MM.1S (cell line): Measurements from ENCODE around the gene TUBGCP4.
"Not testable (repeated sequence)": the region's sequence is repeated elsewhere in the genome, so short reads cannot be mapped to it uniquely, and the experiment has no call there.

Experiments used
- DNase-seq: peaks from one replicate; pipeline ENCODE4 v3.0.0-alpha.2; 2015
- H2AFZ ChIP-seq: fragments of 300-600 bp; sonication (generic); 2 replicates; pipeline ENCODE4 v1.6.0; 2016; ENCODE audit warnings: antibody characterized with exemption, low read length
- H3F3A ChIP-seq: fragments of 300-600 bp; sonication (generic); 2 replicates; pipeline ENCODE4 v1.6.1; 2016; ENCODE audit warnings: mild to moderate bottlenecking, antibody characterized with exemption, low read length, moderate library complexity, mixed read lengths; ENCODE audit not compliant: insufficient read depth
- H3K27ac ChIP-seq: fragments of 300-600 bp; sonication (generic); 2 replicates; pipeline ENCODE4 v1.5.1; 2016; ENCODE audit warnings: mild to moderate bottlenecking, low read length
- H3K27me3 ChIP-seq: fragments of 300-600 bp; sonication (generic); replicated peaks from 2 replicates; pipeline ENCODE4 v1.6.0; 2016; ENCODE audit warnings: low read length; ENCODE audit not compliant: insufficient read depth
- H3K36me3 ChIP-seq: fragments of 300-600 bp; sonication (generic); replicated peaks from 2 replicates; pipeline ENCODE4 v1.6.1; 2016; ENCODE audit warnings: mild to moderate bottlenecking, low read length, mixed read lengths; ENCODE audit not compliant: insufficient read depth
- H3K4me1 ChIP-seq: fragments of 300-600 bp; sonication (generic); 2 replicates; pipeline ENCODE4 v1.6.1; 2016; ENCODE audit warnings: low read length, mixed read lengths
- H3K4me2 ChIP-seq: fragments of 300-600 bp; sonication (generic); 2 replicates; pipeline ENCODE4 v1.6.0; 2016; ENCODE audit warnings: low read depth, low read length
- H3K4me3 ChIP-seq: fragments of 300-600 bp; sonication (generic); 2 replicates; pipeline ENCODE4 v1.5.1; 2016; ENCODE audit warnings: low read length, mixed read lengths
- H3K79me2 ChIP-seq: fragments of 300-600 bp; sonication (generic); 2 replicates; pipeline ENCODE4 v1.6.1; 2016; ENCODE audit warnings: mixed run types, low read length, mixed read lengths
- H3K9ac ChIP-seq: fragments of 300-600 bp; sonication (generic); 2 replicates; pipeline ENCODE4 v1.6.1; 2016; ENCODE audit warnings: low read length, mixed read lengths
- H3K9me2 ChIP-seq: fragments of 300-600 bp; sonication (generic); replicated peaks from 2 replicates; pipeline ENCODE4 v1.6.1; 2016; ENCODE audit warnings: mild to moderate bottlenecking, low read length, mixed read lengths; ENCODE audit not compliant: insufficient read depth
- H3K9me3 ChIP-seq: fragments of 300-600 bp; sonication (generic); replicated peaks from 2 replicates; pipeline ENCODE4 v1.6.1; 2016; ENCODE audit warnings: mild to moderate bottlenecking, low read length, mixed read lengths; ENCODE audit not compliant: insufficient read depth
- H4K20me1 ChIP-seq: fragments of 300-600 bp; sonication (generic); 2 replicates; pipeline ENCODE4 v1.6.1; 2016; ENCODE audit warnings: mild to moderate bottlenecking, low read length, moderate library complexity, mixed read lengths; ENCODE audit not compliant: insufficient read depth
- CTCF ChIP-seq: fragments of 300-600 bp; sonication (generic); IDR thresholded peaks from 2 replicates; pipeline ENCODE4 v1.5.1; 2016; ENCODE audit warnings: antibody characterized with exemption, low read length, mixed read lengths
- EZH2 ChIP-seq: fragments of 300-600 bp; sonication (generic); optimal IDR thresholded peaks from 2 replicates; pipeline ENCODE3; 2017; ENCODE audit warnings: low read depth, mild to moderate bottlenecking, antibody characterized with exemption, low read length, mixed read lengths
- EZH2phosphoT487 ChIP-seq: fragments of 300-600 bp; sonication (generic); IDR thresholded peaks from 2 replicates; pipeline ENCODE4 v1.6.1; 2018; ENCODE audit warnings: antibody characterized with exemption, low read length

TUBGCP4 gene

GRCh38 chr15:43390723-43391122 is 19.8 kb downstream of the TUBGCP4 start:
- Histone ChIP-seq H3K27ac (no peak overlapping the region), H3K4me1 (no peaks in the 10 kb centered on the region), H3F3A (no peaks in the 10 kb centered on the region), H3K9me2 (no peaks in the 10 kb centered on the region), H3K27me3 (no peaks in the 10 kb centered on the region), H3K9me3 (no peaks in the 10 kb centered on the region), H2AFZ (no peak overlapping the region), H3K9ac (no peak overlapping the region), H3K79me2 (no peaks in the 10 kb centered on the region), H4K20me1 (no peaks in the 10 kb centered on the region), H3K36me3 (0 out of 2 replicates have a peak, but pooled peaks cover 2% of the 10 kb centered on the region), H3K4me2 (no peak overlapping the region), H3K4me3 (no peak overlapping the region)
- DNase-seq, result no peak
- TF ChIP-seq EZH2 (no peak), CTCF (no peak), EZH2phosphoT487 (no peak)

- not testable (repeated sequence) for H3K4me3 ChIP-seq, H3K9me2 ChIP-seq, DNase-seq, H3K9ac ChIP-seq, H3F3A ChIP-seq, H3K27ac ChIP-seq, H4K20me1 ChIP-seq, H2AFZ ChIP-seq, H3K36me3 ChIP-seq, H3K4me2 ChIP-seq, H3K4me1 ChIP-seq, H3K79me2 ChIP-seq, H3K27me3 ChIP-seq, H3K9me3 ChIP-seq
These were observed 22.7 kb downstream of the TUBGCP4 start for GRCh38 chr15:43393592-43393991.

- Histone ChIP-seq H3K27ac (no peak overlapping the region), H3K9me2 (no peaks in the 10 kb centered on the region), H3K9me3 (no peaks in the 10 kb centered on the region), H3K27me3 (no peaks in the 10 kb centered on the region), H3F3A (no peaks in the 10 kb centered on the region), H3K36me3 (peaks cover 3% of the 10 kb centered on the region), H2AFZ (no peak overlapping the region), H3K79me2 (no peaks in the 10 kb centered on the region), H3K4me2 (no peak overlapping the region), H3K4me1 (no peaks in the 10 kb centered on the region), H3K4me3 (no peak overlapping the region), H4K20me1 (no peaks in the 10 kb centered on the region), H3K9ac (no peak overlapping the region)
- DNase-seq, result no peak
- no peak for TF ChIP-seq EZH2
- TF ChIP-seq EZH2phosphoT487, result no peak
- TF ChIP-seq CTCF, result no peak
These were observed 31.4 kb downstream of the TUBGCP4 start for GRCh38 chr15:43402255-43402654.

GRCh38 chr15:43403616-43404015 is 32.7 kb downstream of the TUBGCP4 start:
- no peak overlapping the region for H2AFZ ChIP-seq
- H3F3A ChIP-seq, result no peaks in the 10 kb centered on the region
- no peaks in the 10 kb centered on the region for H3K4me1 ChIP-seq
- no peak overlapping the region for H3K27ac ChIP-seq
- no peak overlapping the region for H3K4me2 ChIP-seq
- peaks cover 3% of the 10 kb centered on the region for H3K36me3 ChIP-seq
- no peaks in the 10 kb centered on the region for H3K9me2 ChIP-seq
- no peaks in the 10 kb centered on the region for H3K9me3 ChIP-seq
- H3K27me3 ChIP-seq, result no peaks in the 10 kb centered on the region
- no peaks in the 10 kb centered on the region for H3K79me2 ChIP-seq
- H3K4me3 ChIP-seq, result no peak overlapping the region
- no peaks in the 10 kb centered on the region for H4K20me1 ChIP-seq
- no peak for TF ChIP-seq EZH2
- no peak for TF ChIP-seq EZH2phosphoT487
- TF ChIP-seq CTCF, result no peak
- no peak overlapping the region for H3K9ac ChIP-seq
- DNase-seq, result no peak
